GM12878 (cell line): ENCODE results near the gene OLIG2. TPM values are rescaled to one million over a fixed set of nuclear protein-coding genes. Genes with fewer than 3 reads are reported as not detected.

Source experiments
- ATAC-seq: fragments of 200-7000 bp; cut with Tn5 transposase; 3 replicates; pipeline ENCODE4 v1.9.1; 2020; ENCODE audit warnings: mild to moderate bottlenecking, moderate library complexity
- BruUV-seq: library from RNA; stranded (reverse); fragments of 400-500 nt; replicated peaks from 2 replicates; lab custom pipeline; 2021; lab: Mats Ljungman, UMichigan
- CTCF ChIA-PET: fragments of 300-600 bp; sonication (Branson Sonifier 250); formaldehyde crosslinking; extraction: SDS; loops from one replicate; lab custom pipeline; 2021; ENCODE audit warnings: inconsistent platforms; lab: Yijun Ruan, JAX
- POLR2A ChIA-PET: fragments of 350-600 bp; formaldehyde crosslinking; extraction: SDS; loops from one replicate; lab custom pipeline; 2021; ENCODE audit warnings: inconsistent platforms; lab: Charles Lee
- RAD21 ChIA-PET: fragments of 300-600 bp; sonication (Branson Sonifier 250); formaldehyde crosslinking; loops from one replicate; lab custom pipeline; 2023; ENCODE audit warnings: antibody characterized with exemption; ENCODE audit not compliant: unreplicated experiment; lab: Charles Lee
- SMC1A ChIA-PET: fragments of 300-600 bp; sonication (Branson Sonifier 250); formaldehyde crosslinking; loops from one replicate; lab custom pipeline; 2023; ENCODE audit not compliant: unreplicated experiment, uncharacterized antibody; lab: Charles Lee
- DNase-seq: peaks from one replicate; pipeline ENCODE4 v3.0.0-alpha.2; 2011; ENCODE audit warnings: low read depth, low spot score
- FAIRE-seq: peaks from 3 replicates; lab custom pipeline; 2011; peaks lifted over from hg19 to GRCh38; lab: Jason Lieb, UNC
- H2AFZ ChIP-seq: 2 replicates; pipeline ENCODE4 v1.6.0; 2011; ENCODE audit warnings: low read depth, low read length, control low read depth; ENCODE audit not compliant: control insufficient read depth
- H3K27ac ChIP-seq: 2 replicates; pipeline ENCODE4 v1.5.1; 2011; ENCODE audit warnings: control low read depth; ENCODE audit not compliant: control insufficient read depth, insufficient read depth
- H3K27me3 ChIP-seq, 2 experiments: replicated peaks in 1 of 2; 2 replicates each; pipeline versions ENCODE4 v1.6.0 to v1.6.1; 2011; ENCODE audit warnings: low read length in 1 of 2; ENCODE audit not compliant: control insufficient read depth in 2 of 2, insufficient read depth in 2 of 2
- H3K36me3 ChIP-seq, 2 experiments: 2 replicates each; pipeline ENCODE4 v1.5.1; 2011; ENCODE audit warnings: low read length in 1 of 2; ENCODE audit not compliant: control insufficient read depth in 2 of 2, insufficient read depth in 2 of 2
- H3K4me1 ChIP-seq: 2 replicates; pipeline ENCODE4 v1.6.1; 2011; ENCODE audit warnings: mild to moderate bottlenecking, low read length, moderate library complexity, mixed read lengths; ENCODE audit not compliant: control insufficient read depth, insufficient read depth
- H3K4me2 ChIP-seq: 2 replicates; pipeline ENCODE4 v1.6.0; 2011; ENCODE audit warnings: control low read depth; ENCODE audit not compliant: control insufficient read depth, insufficient read depth
- H3K4me3 ChIP-seq: fragments of 200-600 bp; sonication (generic); 2 replicates; pipeline ENCODE4 v1.5.1; 2016
- H3K79me2 ChIP-seq: 2 replicates; pipeline ENCODE4 v1.6.0; 2011; ENCODE audit warnings: low read length; ENCODE audit not compliant: control insufficient read depth, insufficient read depth
- H3K9ac ChIP-seq: 2 replicates; pipeline ENCODE4 v1.8.0; 2011; ENCODE audit warnings: low read length, control low read depth, mixed read lengths; ENCODE audit not compliant: control insufficient read depth, insufficient read depth
- H3K9me3 ChIP-seq: replicated peaks from 3 replicates; pipeline ENCODE4 v1.5.1; 2011; ENCODE audit warnings: mild to moderate bottlenecking, low read length; ENCODE audit not compliant: control insufficient read depth, insufficient read depth
- H4K20me1 ChIP-seq: 2 replicates; pipeline ENCODE4 v1.6.0; 2011; ENCODE audit not compliant: control insufficient read depth, insufficient read depth
- MTA2 ChIP-seq: fragments of 450-650 bp; IDR thresholded peaks from 2 replicates; pipeline ENCODE4 v1.6.1; 2016; ENCODE audit warnings: low read depth, mild to moderate bottlenecking, moderate library complexity
- NFXL1 ChIP-seq: fragments of 450-650 bp; IDR thresholded peaks from 2 replicates; pipeline ENCODE4 v1.6.1; 2017; ENCODE audit warnings: antibody characterized with exemption, mild to moderate bottlenecking, borderline replicate concordance
- WGBS: methylation state at CpG from one replicate; pipeline ENCODE4 v1.1.6; 2016; ENCODE audit warnings: low lambda C conversion rate; ENCODE audit not compliant: insufficient replicate concordance, insufficient coverage; ENCODE audit errors: missing lambda C conversion rate; 5-methylcytosine and 5-hydroxymethylcytosine counted together
- in situ Hi-C: fragments of 300-500 bp; cut with MboI; formaldehyde crosslinking; loops from 9 replicates; pipeline ENCODE4 v1.14.3; 2018; ENCODE audit warnings: mixed read lengths
- intact Hi-C: fragments of 100-400 bp; cut with micrococcal nuclease; formaldehyde crosslinking; loops from one replicate; pipeline ENCODE4 v1.14.2; 2022; ENCODE audit not compliant: unreplicated experiment
- polyA plus RNA-seq, 11 experiments: library from polyadenylated mRNA; depleted of rRNA in 4 of 11; unstranded in 6 of 11; stranded (reverse) in 5 of 11; fragments of >200 nt; fragmentation: Nextera tagmentation in 4 of 11; fragmentation: Illumina TruSeq in 1 of 11; extraction: Ambion mirVana in 4 of 11; extraction: Trizol in 1 of 11; gene quantifications; 1 replicate in 1 of 11; 2 replicates in 10 of 11; pipeline versions ENCODE4 v1.2.1 to v1.2.3, GENCODE V29; 2011 to 2016; ENCODE audit warnings: inconsistent platforms in 2 of 11, missing spikeins in 2 of 11, low read depth in 1 of 11
- total RNA-seq, 4 experiments: library from RNA; depleted of rRNA in 3 of 4; stranded (reverse); fragments of >200 nt in 3 of 4; fragmentation: Illumina TruSeq in 1 of 4; extraction: Trizol in 1 of 4; gene quantifications; 2 replicates each; pipeline versions ENCODE4 v1.2.1 to v1.2.3, GENCODE V29; 2013 to 2021
- TF ChIP-seq, protein P1 (sequence below): IDR thresholded peaks from 2 replicates; pipeline ENCODE4 v1.6.1; 2012; ENCODE audit warnings: low read depth, low read length, improper control_type of control experiment
- TF ChIP-seq, protein P2 (sequence below): fragments of 450-650 bp; IDR thresholded peaks from 2 replicates; pipeline ENCODE4 v1.6.1; 2017; ENCODE audit warnings: mild to moderate bottlenecking, moderate library complexity

OLIG2 gene
- total and polyA plus RNA-seq, 10 of the 15 experiments (the other 5 are each of a cell fraction or from before 2014, with no cell fraction given): not detected

DNA sequence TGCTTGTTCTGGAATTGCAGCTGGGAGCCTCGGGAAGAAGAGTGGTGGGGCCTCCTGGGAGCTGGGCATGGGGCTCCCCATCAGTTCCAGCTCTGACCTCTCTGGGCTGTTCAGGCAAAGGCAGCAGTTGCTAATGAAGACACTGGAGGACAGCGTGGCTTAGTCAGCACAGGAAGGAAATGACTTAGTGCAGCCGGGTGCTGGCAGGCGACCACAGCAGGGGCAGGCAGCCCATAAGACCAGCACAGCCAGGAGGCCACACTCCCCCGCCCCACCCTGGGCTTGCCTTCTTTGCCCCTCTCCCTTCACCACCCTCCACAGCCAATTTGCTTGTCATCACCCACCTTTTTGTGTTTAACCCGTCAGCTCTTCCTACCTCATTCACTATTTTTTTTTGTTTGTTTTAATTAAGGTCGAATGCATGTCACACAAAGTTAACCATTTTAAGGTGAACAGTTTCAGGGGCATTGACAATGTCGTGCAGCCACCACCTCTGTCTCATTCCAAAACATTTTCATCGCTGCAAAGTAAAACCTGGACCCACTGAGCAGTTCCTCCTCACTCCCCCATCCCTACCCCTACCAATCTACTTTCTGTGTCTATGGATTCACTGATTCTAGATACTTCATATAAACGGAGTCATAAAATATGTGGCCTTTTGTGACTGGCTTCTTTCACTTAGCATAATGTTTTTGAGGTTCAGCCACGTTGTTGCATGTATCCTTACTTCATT lies 10.9 kb downstream of the OLIG2 start:
- Histone ChIP-seq H3K79me2 (no peaks in the 10 kb centered on the region), H3K36me3 (no peaks in the 10 kb centered on the region), H3K9me3 (no peaks in the 10 kb centered on the region), H3K4me2 (no peak overlapping the region), H3K9ac (no peak overlapping the region), H3K27ac (no peak overlapping the region), H2AFZ (no peak overlapping the region), H3K4me3 (no peak overlapping the region), H4K20me1 (no peaks in the 10 kb centered on the region), H3K4me1 (no peaks in the 10 kb centered on the region), H3K27me3 (peaks cover 0 to 2% of the 10 kb centered on the region in 2 experiments; a peak in 2 of 4 replicates)
- FAIRE-seq (no peak), DNase-seq (no peak), ATAC-seq (peak; percentile 74)
- ChIA-PET CTCF (no interaction called here), SMC1A (no interaction called here), POLR2A (no interaction called here), RAD21 (no interaction called here)
- WGBS: 5% methylated on average over 11 of the region's 11 CpGs
- no TSS peak for BruUV-seq
- in situ Hi-C loops (no loop called here), intact Hi-C loops (no loop called here)
- TF ChIP-seq, protein P1, sequence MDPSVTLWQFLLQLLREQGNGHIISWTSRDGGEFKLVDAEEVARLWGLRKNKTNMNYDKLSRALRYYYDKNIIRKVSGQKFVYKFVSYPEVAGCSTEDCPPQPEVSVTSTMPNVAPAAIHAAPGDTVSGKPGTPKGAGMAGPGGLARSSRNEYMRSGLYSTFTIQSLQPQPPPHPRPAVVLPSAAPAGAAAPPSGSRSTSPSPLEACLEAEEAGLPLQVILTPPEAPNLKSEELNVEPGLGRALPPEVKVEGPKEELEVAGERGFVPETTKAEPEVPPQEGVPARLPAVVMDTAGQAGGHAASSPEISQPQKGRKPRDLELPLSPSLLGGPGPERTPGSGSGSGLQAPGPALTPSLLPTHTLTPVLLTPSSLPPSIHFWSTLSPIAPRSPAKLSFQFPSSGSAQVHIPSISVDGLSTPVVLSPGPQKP: no peak
- no peak for TF ChIP-seq MTA2
- no peak for TF ChIP-seq NFXL1

DNA sequence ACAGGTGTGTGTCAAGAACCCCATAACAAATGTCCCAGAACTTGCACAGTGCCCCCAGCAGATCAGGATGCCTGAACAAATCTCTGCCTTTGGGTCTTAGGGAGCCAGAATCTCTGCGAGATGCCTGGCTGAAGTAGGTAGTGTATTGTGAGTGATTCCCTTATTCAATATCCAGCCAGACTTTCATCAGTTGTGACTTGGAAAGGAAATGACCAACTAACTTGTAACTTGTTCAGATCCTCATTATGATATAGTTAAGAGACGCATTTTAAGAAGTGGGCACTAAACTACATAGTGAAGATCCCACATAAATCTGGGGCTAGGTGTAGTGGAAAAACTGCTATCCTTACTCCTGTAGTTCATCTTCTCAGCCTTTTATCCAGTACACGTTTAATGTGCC lies 11.8 kb downstream of the OLIG2 start:
- FAIRE-seq: no peak
- peaks cover 0 to 2% of the 10 kb centered on the region in 2 experiments; a peak in 2 of 4 replicates for H3K27me3 ChIP-seq
- RAD21 ChIA-PET: interaction anchor here (0.6 kb wide), 1 partner anchor 36 kb away, joined by 3 read pairs; no protein-coding TSS in a partner anchor
- H3K27ac ChIP-seq: no peak overlapping the region
- no peak overlapping the region for H3K9ac ChIP-seq
- H4K20me1 ChIP-seq: no peaks in the 10 kb centered on the region
- CTCF ChIA-PET: interaction anchor here (1.2 kb wide), 1 partner anchor 90 kb away, joined by 3 read pairs; no protein-coding TSS in a partner anchor
- WGBS: 54% methylated on average over 3 of the region's 3 CpGs
- H3K4me3 ChIP-seq: no peak overlapping the region
- H2AFZ ChIP-seq: no peak overlapping the region
- no TSS peak for BruUV-seq
- H3K4me2 ChIP-seq: no peak overlapping the region
- H3K4me1 ChIP-seq: no peaks in the 10 kb centered on the region
- no peaks in the 10 kb centered on the region for H3K9me3 ChIP-seq
- POLR2A ChIA-PET: interaction anchor here (0.8 kb wide), 1 partner anchor 390 kb away, joined by 3 read pairs; no protein-coding TSS in a partner anchor
- H3K36me3 ChIP-seq: no peaks in the 10 kb centered on the region
- intact Hi-C loops (no loop called here), in situ Hi-C loops (no loop called here)
- TF ChIP-seq, protein P2, sequence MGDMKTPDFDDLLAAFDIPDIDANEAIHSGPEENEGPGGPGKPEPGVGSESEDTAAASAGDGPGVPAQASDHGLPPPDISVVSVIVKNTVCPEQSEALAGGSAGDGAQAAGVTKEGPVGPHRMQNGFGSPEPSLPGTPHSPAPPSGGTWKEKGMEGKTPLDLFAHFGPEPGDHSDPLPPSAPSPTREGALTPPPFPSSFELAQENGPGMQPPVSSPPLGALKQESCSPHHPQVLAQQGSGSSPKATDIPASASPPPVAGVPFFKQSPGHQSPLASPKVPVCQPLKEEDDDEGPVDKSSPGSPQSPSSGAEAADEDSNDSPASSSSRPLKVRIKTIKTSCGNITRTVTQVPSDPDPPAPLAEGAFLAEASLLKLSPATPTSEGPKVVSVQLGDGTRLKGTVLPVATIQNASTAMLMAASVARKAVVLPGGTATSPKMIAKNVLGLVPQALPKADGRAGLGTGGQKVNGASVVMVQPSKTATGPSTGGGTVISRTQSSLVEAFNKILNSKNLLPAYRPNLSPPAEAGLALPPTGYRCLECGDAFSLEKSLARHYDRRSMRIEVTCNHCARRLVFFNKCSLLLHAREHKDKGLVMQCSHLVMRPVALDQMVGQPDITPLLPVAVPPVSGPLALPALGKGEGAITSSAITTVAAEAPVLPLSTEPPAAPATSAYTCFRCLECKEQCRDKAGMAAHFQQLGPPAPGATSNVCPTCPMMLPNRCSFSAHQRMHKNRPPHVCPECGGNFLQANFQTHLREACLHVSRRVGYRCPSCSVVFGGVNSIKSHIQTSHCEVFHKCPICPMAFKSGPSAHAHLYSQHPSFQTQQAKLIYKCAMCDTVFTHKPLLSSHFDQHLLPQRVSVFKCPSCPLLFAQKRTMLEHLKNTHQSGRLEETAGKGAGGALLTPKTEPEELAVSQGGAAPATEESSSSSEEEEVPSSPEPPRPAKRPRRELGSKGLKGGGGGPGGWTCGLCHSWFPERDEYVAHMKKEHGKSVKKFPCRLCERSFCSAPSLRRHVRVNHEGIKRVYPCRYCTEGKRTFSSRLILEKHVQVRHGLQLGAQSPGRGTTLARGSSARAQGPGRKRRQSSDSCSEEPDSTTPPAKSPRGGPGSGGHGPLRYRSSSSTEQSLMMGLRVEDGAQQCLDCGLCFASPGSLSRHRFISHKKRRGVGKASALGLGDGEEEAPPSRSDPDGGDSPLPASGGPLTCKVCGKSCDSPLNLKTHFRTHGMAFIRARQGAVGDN: no peak
- no peak for ATAC-seq
- SMC1A ChIA-PET: interaction anchor here (0.6 kb wide), 1 partner anchor 116 kb away, joined by 4 read pairs; no protein-coding TSS in a partner anchor
- no peaks in the 10 kb centered on the region for H3K79me2 ChIP-seq
- DNase-seq: no peak
